HepG2 (cell line): ENCODE measurements around the gene KCNH8.

Experiments
- CHD2 ChIP-seq: IDR thresholded peaks from 2 replicates; pipeline ENCODE4 v1.6.1; 2011; ENCODE audit warnings: low read depth, low read length, improper control_type of control experiment
- EZH2 ChIP-seq: conservative IDR thresholded peaks from 2 replicates; pipeline ENCODE4 v1.6.1; 2012; ENCODE audit warnings: mild to moderate bottlenecking, low read depth, low read length, moderate library complexity
- NBN ChIP-seq: fragments of 450-650 bp; conservative IDR thresholded peaks from 2 replicates; pipeline ENCODE4 v1.6.1; 2017
- NCOA1 ChIP-seq: sonication (generic); formaldehyde crosslinking; IDR thresholded peaks from 2 replicates; pipeline ENCODE4 v1.9.0; 2021; ENCODE audit warnings: missing genetic modification reagents
- NCOA2 ChIP-seq: sonication (generic); formaldehyde crosslinking; IDR thresholded peaks from 2 replicates; pipeline ENCODE4 v1.8.0; 2022; ENCODE audit warnings: inconsistent platforms
- PHB2 ChIP-seq: fragments of 450-650 bp; IDR thresholded peaks from 2 replicates; pipeline ENCODE4 v1.6.1; 2018; ENCODE audit not compliant: partially characterized antibody
- PHF20 ChIP-seq: sonication (generic); formaldehyde crosslinking; IDR thresholded peaks from 2 replicates; pipeline ENCODE4 v1.5.0; 2020; ENCODE audit warnings: mild to moderate bottlenecking, missing genetic modification reagents
- PHF21A ChIP-seq: sonication (generic); formaldehyde crosslinking; IDR thresholded peaks from 2 replicates; pipeline ENCODE4 v1.5.0; 2020; ENCODE audit warnings: mild to moderate bottlenecking, missing genetic modification reagents
- POLR2A ChIP-seq, 2 experiments: IDR thresholded peaks; 2 replicates each; pipeline ENCODE4 v1.6.1; 2011; ENCODE audit warnings: low read depth in 2 of 2, low read length in 2 of 2, mild to moderate bottlenecking in 1 of 2, moderate library complexity in 1 of 2; ENCODE audit not compliant: insufficient read depth in 1 of 2
- SNAPC2 ChIP-seq: sonication (generic); formaldehyde crosslinking; IDR thresholded peaks from 2 replicates; pipeline ENCODE4 v1.8.1; 2022; ENCODE audit warnings: mild to moderate bottlenecking, missing genetic modification reagents
- ZNF790 ChIP-seq: sonication (generic); formaldehyde crosslinking; IDR thresholded peaks from 2 replicates; pipeline ENCODE4 v1.8.0; 2022; ENCODE audit warnings: missing genetic modification reagents, mild to moderate bottlenecking, borderline replicate concordance

DNA sequence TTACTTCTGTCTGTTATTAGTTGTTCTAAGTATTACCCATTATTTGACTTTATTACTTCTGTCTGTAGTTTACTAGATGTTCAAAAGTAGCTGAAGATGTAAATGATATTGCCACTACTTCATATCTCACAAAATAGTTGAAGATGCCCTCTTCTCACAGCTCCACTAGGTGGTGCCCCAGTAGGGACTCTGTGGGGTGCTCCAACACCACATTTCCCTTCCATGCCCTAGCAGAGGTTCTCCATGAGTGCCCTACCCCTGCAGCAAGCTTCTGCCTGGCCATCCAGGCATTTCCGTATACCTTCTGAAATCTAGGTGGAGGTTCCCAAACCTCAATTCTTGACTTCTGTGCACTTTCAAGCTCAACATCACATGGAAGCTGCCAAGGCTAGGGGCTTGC, 80.8 kb downstream of the KCNH8 start:
- TF ChIP-seq NCOA2, result no peak
- TF ChIP-seq EZH2, result no peak
- TF ChIP-seq ZNF790 (CRISPR knock-in tag), result no peak
- no peak for TF ChIP-seq CHD2
- no peak for TF ChIP-seq NBN
- no peak for TF ChIP-seq PHF20 (CRISPR knock-in tag)
- no peak for TF ChIP-seq SNAPC2 (CRISPR knock-in tag)
- no peak for TF ChIP-seq PHF21A
- no peak for TF ChIP-seq POLR2A (IDR thresholded peaks at IDR 0.05; ENCODE audit: insufficient read depth in 1 of 2, low read depth in 2 of 2, low read length in 2 of 2)
- TF ChIP-seq PHB2, result no peak
- TF ChIP-seq NCOA1 (CRISPR knock-in tag), result no peak
